ENCODE data around the gene FGD4. TPM values are rescaled to one million over a fixed set of nuclear protein-coding genes. Genes with fewer than 3 reads are reported as not detected.
A peak's percentile ranks its signal among the peaks of the same experiment; 100 is the strongest.

FGD4 gene
- total RNA-seq, 1 experiment from 2014 or later: 4.2 TPM

DNA sequence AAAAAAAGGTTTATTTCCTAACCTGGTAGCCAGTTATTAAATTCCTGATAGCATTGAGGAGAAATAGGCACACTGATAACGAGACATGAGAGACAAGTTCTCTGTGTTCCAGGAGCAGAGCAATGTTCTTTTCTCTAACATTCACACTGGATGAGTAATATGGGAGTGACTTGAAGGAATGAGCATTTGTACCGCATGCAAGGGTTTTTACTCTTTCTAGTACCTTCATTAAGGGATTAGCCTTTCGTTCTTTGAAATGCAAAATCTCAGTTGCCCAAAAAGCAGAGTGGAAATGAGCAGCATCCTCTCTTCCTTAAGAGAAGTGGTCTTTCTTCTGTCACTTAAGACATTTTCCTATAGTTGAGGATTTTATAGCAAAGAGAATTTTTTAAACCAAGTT lies 54.7 kb downstream of the FGD4 start:
- DNase-seq (ENCODE audit: extremely low read depth, low read depth): no peak

DNA sequence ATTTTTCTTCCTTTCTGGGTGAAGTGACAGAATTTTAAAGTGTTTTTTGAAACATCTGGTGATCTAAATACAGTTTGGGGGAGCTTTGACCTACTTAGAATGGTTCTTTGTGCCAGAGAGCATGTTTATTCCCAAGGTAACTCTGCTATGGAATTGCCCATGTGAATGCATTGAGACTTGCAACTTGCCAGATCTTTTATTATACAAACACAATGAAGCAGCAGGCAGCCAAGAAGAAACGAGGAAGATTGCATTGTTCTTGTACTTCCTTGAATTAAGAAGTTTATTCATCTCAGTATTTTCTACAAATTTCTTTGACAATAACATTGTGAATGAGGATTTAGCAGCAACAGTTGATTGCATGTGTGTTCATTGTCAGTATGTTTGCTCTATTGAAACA lies 55.5 kb downstream of the FGD4 start:
- DNase-seq (ENCODE audit: extremely low read depth, low read depth): no peak

DNA sequence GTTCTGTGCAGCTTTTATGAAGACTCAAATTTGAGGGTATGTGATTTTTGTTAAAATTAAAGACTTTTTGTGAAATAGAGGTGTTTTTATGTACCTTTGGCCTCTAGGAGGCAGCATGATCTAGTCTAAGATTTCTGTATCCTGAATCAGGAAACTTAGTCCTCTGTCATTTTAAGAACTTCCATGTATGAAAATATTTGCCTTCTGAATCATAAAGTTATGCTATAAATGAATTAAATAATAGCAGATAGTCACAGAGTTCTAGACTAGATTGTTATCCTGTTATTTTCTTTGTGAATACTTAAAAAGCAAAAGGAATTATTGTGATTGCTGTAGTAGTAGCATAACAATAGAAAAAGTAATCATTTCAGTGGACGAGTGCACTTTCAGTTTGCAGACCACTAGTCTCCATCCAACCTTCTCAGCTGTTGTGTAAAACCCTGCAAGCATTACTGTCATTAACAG lies 56.3 kb downstream of the FGD4 start:
- DNase-seq (ENCODE audit: extremely low read depth, low read depth): peak; percentile 58

DNA sequence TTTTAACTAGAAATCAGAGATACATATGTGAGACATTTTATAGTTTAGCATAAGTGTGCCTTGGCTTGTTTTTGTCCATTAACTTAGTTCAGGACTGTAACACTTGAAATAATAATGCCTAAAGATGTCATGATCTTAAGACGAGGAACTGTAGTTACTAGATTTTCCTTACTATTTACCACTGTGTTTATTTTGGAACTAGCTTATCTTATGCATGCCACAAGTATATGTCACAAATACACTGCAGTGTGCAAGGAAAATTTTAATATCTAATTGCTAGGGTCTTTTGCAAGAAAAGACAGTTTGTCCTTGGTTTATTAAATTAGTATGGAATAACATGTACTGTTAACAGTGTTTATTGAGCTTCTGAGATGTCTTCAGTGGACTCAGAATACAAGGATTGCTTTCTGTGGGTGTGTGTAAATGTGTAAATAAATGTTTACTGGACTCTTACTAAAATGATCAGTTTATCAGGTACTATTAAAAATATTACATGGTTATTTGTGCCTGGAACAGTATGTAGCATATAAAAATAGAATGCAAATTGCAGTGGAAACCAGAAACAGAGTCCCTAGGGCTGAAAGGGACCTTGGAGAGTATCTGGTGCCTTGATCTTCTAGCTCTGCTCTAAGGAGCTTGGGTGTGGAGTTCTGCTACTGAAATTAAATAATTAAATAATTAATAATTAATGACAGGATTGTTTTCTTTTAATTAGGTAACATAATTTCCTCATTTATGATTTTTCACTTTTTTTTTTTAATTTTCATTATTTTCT lies 58.1 kb downstream of the FGD4 start:
- DNase-seq (ENCODE audit: extremely low read depth, low read depth): no peak

DNA sequence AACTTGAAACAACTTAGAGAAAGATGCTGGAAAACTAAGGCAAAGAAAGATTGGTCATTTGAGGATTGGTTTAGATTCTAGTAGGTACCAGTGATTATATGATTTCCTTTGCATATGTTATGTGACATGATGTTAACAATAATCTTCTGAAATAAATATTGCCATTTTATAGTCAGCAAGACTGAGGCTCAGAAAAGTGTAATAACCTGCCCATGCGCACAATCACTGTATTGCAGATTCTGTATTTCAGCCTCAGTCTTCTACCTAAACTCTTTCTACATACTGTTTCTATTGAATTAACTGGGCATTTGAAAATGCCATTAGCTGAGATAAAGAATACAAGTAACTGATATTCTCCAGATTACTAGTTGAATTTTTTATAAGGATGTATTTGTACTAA lies 61.3 kb downstream of the FGD4 start:
- DNase-seq (ENCODE audit: extremely low read depth, low read depth): no peak

DNA sequence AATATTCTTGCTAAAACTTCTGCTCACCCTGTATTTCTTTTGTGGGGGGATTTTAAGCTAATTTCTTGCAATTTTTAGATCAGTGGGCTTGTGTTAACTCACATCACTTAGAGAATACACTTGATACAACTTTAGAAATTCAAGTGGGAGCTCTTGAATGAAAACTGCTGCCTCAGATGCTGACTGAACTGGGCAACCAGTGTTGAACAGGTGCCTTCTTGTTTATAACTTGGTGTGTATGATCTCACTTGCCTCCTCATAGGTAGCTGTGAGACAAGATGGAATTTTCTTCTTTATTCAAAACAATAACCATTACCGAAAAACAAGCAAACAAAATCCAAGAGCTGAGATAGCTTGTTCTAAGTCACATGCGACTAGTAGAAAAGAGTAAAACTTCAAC lies 63.5 kb downstream of the FGD4 start:
- DNase-seq (ENCODE audit: extremely low read depth, low read depth): no peak

DNA sequence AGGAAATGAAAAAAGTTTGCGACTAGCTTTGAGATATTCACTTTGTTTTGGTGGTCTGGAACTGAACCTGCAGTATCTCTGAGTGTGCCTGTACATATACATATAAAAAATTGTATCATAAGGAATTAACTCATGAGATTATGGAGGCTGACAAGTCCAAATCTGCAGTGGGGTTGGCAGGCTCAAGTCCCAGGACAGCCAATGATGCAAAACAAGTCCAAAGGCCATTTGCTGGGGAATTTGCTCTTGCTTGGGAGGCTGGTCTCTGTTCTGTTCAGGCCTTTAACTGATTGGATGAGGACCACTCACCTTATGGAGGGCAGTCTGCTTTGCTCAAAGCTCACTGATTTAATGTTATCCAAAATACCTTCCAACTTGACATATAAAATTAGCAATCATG lies 66.8 kb downstream of the FGD4 start:
- DNase-seq (ENCODE audit: extremely low read depth, low read depth): no peak

DNA sequence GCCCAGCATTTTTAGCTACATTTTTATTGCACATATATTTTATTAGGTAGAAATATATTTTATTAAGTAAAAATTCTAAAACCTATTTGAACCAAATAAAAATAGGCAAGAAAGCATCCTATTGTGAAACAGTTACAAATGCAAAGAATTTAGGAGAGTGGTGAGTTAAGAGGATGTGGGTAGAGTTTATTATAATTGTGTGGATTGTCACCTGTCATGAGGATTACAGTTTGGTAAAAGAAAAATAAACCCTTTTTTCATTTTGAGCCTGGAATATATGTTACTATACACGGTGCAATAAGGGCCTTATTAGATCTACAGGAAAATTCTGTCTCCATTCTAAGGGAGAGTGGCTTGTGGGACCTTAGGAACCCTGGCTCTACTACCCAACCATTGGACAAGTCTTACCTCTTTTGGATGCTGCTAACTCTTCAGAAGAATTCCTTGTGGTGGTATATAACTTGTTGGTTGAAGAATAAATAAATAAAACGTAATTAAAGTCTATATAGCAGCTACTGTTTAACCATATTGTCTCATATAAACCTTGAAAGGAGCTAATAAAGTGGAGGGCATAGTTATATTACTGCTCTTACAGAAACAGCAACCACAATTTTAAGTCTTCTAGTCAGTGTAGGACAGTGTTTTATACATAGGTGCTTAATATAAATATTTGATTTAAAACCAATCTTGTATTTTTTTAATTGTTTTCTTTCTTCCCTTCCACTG lies 67.8 kb downstream of the FGD4 start:
- DNase-seq (ENCODE audit: extremely low read depth, low read depth): no peak

DNA sequence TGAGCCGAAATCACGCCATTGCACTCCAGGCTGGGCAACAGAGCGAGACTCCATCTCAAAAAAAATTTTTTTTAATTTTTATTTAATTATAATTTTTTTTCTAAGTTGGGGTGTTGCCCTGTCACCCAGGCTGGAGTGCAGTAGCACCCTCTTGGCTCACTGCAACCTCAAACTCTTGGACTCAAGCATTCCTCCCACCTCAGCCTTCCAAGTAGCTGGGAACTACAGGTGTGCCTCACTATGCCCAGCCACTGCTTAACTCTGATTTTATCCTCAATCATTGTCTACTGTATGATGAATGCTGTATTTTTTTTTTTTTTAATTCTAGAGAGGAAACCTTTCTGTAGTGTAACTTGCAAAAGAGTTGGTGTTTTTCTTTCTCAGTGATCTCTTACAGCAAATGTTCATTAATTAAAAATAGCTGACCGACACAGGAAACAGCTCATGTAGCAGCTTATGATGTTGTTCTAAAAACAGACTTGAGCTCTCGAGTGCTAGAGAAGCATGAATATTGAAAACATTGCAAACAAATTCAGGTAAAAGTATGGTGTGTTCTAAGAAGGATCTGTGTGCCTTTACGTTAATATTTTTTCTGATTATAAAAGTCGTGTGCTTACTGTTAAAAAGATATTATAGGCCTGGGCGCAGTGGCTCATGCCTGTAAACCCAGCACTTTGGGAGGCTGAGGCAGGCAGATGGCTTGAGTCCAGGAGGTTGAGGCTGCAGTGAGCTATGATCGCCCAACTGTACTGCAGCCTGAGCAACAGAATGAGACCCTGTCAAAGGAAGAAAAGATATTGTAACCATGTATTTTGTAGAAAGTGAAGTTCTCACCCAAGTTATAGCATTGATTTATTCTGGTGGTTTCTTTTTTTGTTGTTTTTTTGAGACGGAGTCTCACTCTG lies 68.9 kb downstream of the FGD4 start:
- DNase-seq (ENCODE audit: extremely low read depth, low read depth): no peak

DNA sequence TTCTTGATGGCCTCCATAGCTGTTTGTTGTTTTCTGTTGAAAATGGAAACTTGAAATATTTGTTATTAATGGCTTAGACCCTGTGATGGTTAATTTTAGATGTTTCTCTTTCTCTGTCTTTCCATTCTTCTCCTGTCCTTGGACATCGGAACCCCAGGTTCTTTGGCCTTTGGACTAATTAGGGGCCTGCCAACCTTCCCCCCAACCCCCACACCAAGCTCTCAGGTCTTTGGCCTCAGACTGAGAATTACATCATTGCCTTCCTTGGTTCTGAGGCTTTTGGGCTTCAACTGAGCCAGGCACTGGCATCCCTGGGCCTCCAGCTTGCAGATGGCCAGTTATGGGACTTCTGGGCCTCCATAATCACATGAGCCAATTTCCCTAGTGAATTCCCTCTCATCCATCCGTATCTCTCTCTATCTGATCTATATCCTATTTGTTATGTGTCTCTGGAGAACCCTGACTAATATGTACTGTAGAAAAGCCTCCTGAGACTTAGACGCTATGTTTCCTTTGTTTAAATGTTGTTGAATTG lies 71.6 kb downstream of the FGD4 start:
- DNase-seq (ENCODE audit: extremely low read depth, low read depth): no peak

DNA sequence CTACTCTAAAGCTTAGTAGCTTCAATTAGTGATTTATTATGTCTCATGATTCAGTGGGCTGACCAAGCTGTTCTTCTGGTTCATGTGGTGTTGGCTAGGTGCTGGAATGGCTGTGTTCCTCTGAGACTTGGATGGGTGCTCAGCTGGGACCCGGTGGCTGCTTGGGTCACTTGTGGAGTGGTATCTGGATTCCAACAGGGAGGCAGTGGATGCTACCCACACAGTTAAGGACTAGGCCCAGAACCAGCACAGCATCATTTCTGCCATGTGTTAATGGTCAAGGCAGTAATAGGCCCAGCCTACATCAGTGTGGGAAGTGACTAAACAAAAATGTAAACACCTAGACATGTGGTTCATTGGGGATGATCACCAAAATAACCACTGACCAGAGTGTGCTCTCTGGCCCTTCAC lies 72.2 kb downstream of the FGD4 start:
- DNase-seq (ENCODE audit: extremely low read depth, low read depth): no peak

DNA sequence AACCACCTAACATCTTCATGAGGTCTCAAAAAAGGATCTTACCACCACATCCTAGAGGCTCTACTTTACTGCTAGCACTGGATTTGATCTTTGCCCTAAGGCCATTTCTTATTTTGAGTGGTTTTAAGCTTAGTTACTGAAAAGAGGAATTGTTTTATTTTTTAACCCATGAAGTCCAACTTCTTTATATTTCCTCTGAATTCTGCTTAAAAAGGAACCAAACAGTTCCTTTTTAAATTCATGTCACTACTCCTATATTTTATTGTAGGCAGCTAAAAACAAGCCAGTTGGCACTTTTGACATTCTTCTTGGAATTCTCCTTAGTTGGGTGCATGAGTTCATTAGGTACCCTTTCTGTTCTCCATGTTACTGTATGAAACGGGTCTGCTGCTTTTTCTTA lies 76.4 kb downstream of the FGD4 start:
- no peak for DNase-seq (ENCODE audit: extremely low read depth, low read depth)

DNA sequence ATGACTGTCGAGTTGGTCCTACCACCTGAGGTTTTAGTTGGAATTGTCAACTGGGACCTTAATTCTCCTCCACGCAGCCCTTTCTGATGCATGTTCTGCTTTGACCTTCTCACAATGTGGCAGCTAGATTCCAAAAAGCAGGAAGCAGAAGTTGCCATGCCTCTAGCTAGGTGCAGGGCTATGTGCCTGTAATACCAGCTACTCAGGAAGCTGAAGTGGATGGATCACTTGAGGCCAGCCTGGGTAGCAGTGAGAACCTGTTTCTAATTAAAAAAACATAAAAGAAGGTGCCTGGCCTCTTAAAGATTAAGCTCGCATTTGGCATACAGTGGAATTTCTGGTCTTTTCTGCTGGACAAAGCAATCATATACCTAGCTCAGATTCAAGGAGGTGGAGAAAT lies 77.1 kb downstream of the FGD4 start:
- no peak for DNase-seq (ENCODE audit: extremely low read depth, low read depth)

DNA sequence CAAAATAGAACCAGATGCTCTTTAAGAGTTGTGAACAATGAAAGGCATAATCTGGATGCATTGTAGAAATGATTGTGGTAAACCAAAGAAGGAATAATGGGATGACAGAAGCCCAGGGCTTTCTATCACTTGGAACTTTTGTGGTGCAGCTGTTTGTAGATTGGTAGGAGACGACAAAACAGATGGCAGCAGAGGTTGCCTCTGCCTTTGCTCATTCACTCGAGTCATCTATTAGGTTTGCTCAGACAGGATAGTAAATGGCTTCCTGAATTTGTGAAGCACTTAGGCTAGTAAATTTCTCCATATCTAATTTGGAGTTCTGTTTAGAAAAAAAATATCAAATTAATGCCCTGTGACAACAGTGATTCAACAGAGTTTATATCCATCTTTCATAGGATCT lies 78.4 kb downstream of the FGD4 start:
- DNase-seq (ENCODE audit: extremely low read depth, low read depth): no peak

DNA sequence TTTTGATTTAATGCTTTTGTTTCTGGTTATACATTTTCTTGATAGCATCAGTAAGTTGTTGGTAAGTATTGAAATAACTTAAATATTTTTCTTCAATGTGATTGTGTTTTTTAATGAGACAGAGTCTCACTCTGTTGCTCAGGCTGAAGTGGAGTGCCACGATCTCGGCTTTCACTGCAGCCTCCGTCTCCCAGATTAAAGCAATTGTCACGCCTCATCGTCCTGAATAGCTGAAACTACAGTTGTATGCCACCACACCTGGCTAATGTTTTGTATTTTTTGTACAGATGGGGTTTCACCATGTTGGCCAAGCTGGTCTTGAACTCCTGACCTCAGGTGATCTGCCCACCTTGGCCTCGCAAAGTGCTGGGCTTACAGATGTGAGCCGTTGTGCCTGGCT lies 78.8 kb downstream of the FGD4 start:
- DNase-seq (ENCODE audit: extremely low read depth, low read depth): no peak

DNA sequence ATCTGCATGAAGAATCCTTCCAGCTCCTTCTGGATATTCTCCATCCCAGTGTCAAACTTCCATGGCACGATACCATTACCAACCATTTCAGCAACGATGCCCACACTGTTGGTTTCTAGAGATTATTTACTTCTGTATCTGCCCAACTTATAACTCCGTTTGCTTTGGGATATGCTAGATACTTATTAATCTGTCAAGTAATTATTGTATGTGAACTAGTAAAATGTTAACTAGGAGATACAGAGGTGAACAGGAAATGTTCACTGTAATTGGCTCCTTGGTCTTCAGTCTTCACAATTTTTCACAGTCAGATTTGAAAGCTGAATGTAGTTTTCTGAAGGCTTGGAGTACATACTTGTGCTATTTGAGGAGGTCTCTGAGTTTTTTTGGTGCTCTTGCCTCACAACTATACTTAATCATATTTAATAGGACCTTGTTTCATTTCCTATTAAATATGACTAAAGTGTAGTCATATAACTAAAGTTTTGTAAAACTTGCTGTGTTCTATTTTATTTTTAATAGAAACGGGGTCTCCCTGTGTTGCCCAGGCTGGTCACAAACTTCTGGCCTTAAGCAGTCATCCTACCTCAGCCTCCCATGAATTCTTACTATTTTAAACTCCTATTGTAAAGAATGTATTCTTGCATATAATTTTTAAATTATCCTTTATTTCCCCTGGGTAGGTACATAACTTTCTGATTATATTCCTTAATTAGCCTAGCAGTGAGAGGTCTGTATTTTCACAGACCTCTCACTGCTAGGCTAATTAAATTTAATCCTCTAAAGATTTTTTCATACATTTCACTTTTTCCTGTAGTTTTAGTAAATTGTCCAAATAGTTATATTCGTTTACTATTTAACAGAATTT lies 79.7 kb downstream of the FGD4 start:
- DNase-seq (ENCODE audit: extremely low read depth, low read depth): no peak

DNA sequence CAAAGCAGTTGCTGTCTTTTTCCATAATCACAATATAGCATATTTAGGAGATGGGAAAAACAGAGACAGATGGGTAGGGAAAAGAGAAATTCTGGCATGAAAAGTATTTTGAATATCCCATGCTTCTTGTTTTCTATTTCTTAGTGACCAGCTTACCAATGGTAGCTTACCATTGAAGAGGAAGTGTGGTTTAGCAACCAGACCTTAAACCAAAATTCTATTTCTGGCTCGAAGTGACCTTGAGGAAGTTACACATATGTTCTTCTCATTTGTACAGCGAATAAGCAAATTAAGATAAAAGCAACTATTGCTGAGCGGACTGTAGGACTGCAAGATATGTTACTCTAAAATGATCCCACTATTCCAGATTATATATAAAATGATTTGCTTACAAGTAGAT lies 82.9 kb downstream of the FGD4 start:
- no peak for DNase-seq (ENCODE audit: extremely low read depth, low read depth)

DNA sequence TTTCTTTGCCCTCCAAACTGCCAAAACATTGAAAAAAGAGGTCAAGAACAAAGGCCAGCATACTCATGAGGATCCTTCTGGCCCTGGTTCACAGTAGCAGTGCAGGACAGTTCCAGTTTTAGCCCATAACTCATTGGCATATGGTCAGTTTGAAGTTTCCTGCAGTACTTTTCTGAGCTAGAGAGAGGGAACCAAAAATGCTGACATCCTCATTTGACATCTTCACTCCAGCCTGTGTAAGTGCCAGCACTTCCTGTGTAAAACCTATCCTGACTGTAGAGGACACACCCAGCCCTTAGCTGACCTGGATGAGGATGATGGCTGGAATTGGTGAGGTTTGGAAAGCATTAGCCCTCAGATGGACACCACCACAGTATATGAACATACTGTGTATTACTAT lies 84.1 kb downstream of the FGD4 start:
- DNase-seq (ENCODE audit: extremely low read depth, low read depth): peak; percentile 32

DNA sequence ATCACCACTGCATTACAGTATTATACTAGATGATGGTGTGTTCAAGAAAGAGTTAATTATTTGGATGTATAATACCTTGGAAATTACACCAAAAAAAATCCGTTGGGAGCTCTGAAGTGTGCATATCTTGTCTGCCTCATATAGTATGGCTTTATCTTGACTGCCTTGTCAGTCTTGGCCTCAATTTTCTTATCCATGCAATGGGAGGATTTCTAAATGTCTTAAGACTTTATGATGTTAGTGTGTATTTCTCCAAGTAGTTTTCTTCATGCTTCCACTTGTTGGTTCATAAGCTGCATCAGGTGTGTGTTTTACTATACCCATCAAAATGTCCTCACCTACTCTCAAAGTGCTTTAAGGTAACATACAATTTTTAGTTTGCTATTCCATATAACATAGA lies 84.6 kb downstream of the FGD4 start:
- DNase-seq (ENCODE audit: extremely low read depth, low read depth): no peak

DNA sequence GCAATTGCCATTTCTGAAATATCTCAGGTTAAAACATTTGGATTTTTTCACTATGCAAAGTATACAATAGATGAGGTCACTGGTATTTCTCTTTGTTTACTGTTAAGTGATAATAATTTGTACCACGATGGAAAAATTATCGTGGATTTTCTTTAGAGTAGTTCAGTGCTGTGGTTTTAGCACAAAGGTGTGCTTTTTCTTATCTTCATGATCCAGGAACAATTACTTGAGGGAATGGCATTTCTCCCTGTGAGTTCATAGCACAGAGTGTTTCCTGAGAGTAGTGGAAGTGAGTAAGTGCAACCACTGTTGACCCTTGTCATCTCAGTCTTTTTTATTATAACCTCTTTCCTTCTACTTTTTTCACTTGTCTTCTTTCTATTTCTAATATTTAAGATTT lies 86.8 kb downstream of the FGD4 start:
- DNase-seq (ENCODE audit: extremely low read depth, low read depth): peak; percentile 66
